WTC11 (cell line): ENCODE results near the gene CTDSP2. TPM values are rescaled to one million over a fixed set of nuclear protein-coding genes. Genes with fewer than 3 reads are reported as not detected.

Experiments used
- ATAC-seq: fragments of 200-7000 bp; cut with Tn5 transposase; 2 replicates; pipeline ENCODE4 v1.10.0; 2021; ENCODE audit warnings: mild to moderate bottlenecking, moderate library complexity
- CTCF ChIA-PET: fragments of 300-600 bp; sonication (Branson Sonifier 250); formaldehyde crosslinking; loops from one replicate; lab custom pipeline; 2021; ENCODE audit warnings: antibody characterized with exemption; lab: Charles Lee
- POLR2A ChIA-PET: fragments of 350-600 bp; sonication (Branson Sonifier 250); formaldehyde crosslinking; loops from one replicate; lab custom pipeline; 2021; ENCODE audit warnings: antibody characterized with exemption; lab: Charles Lee
- DNase-seq: peaks from one replicate; pipeline ENCODE4 v3.0.0; 2021; ENCODE audit warnings: low spot score
- H3K27ac Mint-ChIP-seq: 2 replicates; pipeline ENCODE4 v1.8.0; 2021; ENCODE audit warnings: mixed read lengths
- H3K27me3 Mint-ChIP-seq: 2 replicates; pipeline ENCODE4 v1.8.0; 2021; ENCODE audit warnings: low read depth, mild to moderate bottlenecking, moderate library complexity, mixed read lengths
- H3K36me3 Mint-ChIP-seq: 2 replicates; pipeline ENCODE4 v1.8.0; 2021; ENCODE audit warnings: mixed read lengths
- H3K4me1 Mint-ChIP-seq: 2 replicates; pipeline ENCODE4 v1.8.0; 2022; ENCODE audit warnings: mixed read lengths
- H3K4me3 Mint-ChIP-seq: 2 replicates; pipeline ENCODE4 v1.8.0; 2021; ENCODE audit warnings: mild to moderate bottlenecking, moderate library complexity, mixed read lengths
- H3K9me3 Mint-ChIP-seq: 2 replicates; pipeline ENCODE4 v1.8.0; 2021; ENCODE audit warnings: mixed read lengths
- ATF2 ChIP-seq: sonication (generic); formaldehyde crosslinking; IDR thresholded peaks from 2 replicates; pipeline ENCODE4 v1.8.1; 2022; ENCODE audit warnings: low read depth, missing genetic modification reagents, borderline replicate concordance
- ATF3 ChIP-seq: sonication (generic); formaldehyde crosslinking; conservative IDR thresholded peaks from 2 replicates; pipeline ENCODE4 v1.8.1; 2022; ENCODE audit warnings: mild to moderate bottlenecking, missing genetic modification reagents
- CBFB ChIP-seq: sonication (generic); formaldehyde crosslinking; IDR thresholded peaks from 2 replicates; pipeline ENCODE4 v1.8.1; 2022; ENCODE audit warnings: mild to moderate bottlenecking, low read depth, missing genetic modification reagents
- CREB1 ChIP-seq: sonication (generic); formaldehyde crosslinking; IDR thresholded peaks from 2 replicates; pipeline ENCODE4 v1.8.0; 2023; ENCODE audit warnings: mild to moderate bottlenecking, missing genetic modification reagents
- EMX1 ChIP-seq: fragments of 250-450 bp; sonication (Bioruptor Pico); IDR thresholded peaks from 2 replicates; pipeline ENCODE4 v1.8.0; 2021; ENCODE audit warnings: mild to moderate bottlenecking
- GABPB1 ChIP-seq: sonication (generic); formaldehyde crosslinking; IDR thresholded peaks from 2 replicates; pipeline ENCODE4 v1.8.1; 2023; ENCODE audit warnings: mild to moderate bottlenecking, missing genetic modification reagents
- GRHL2 ChIP-seq: fragments of 250-450 bp; sonication (Bioruptor Pico); IDR thresholded peaks from 2 replicates; pipeline ENCODE4 v1.8.0; 2022; ENCODE audit warnings: mild to moderate bottlenecking, moderate library complexity; ENCODE audit not compliant: insufficient replicate concordance, severe bottlenecking
- NFATC4 ChIP-seq: fragments of 250-450 bp; sonication (Bioruptor Pico); IDR thresholded peaks from 2 replicates; pipeline ENCODE4 v1.9.0; 2021; ENCODE audit warnings: mild to moderate bottlenecking
- NR1H2 ChIP-seq: sonication (generic); formaldehyde crosslinking; IDR thresholded peaks from 2 replicates; pipeline ENCODE4 v1.9.0; 2021; ENCODE audit warnings: mild to moderate bottlenecking, moderate library complexity, missing genetic modification reagents
- NR3C1 ChIP-seq: sonication (generic); formaldehyde crosslinking; conservative IDR thresholded peaks from 2 replicates; pipeline ENCODE4 v1.8.1; 2023; ENCODE audit warnings: low read depth, mild to moderate bottlenecking, missing genetic modification reagents
- RORB ChIP-seq: fragments of 250-450 bp; sonication (Bioruptor Pico); IDR thresholded peaks from 2 replicates; pipeline ENCODE4 v1.9.0; 2021; ENCODE audit warnings: mild to moderate bottlenecking
- STAT6 ChIP-seq: sonication (generic); formaldehyde crosslinking; conservative IDR thresholded peaks from 2 replicates; pipeline ENCODE4 v1.8.1; 2023; ENCODE audit warnings: mild to moderate bottlenecking, low read depth, missing genetic modification reagents, moderate library complexity
- TCF7 ChIP-seq: sonication (generic); formaldehyde crosslinking; IDR thresholded peaks from 2 replicates; pipeline ENCODE4 v1.8.0; 2022; ENCODE audit warnings: mild to moderate bottlenecking, low read depth, missing genetic modification reagents, moderate library complexity
- ZNF263 ChIP-seq: sonication (generic); formaldehyde crosslinking; IDR thresholded peaks from 2 replicates; pipeline ENCODE4 v1.8.1; 2022; ENCODE audit warnings: low read depth, mild to moderate bottlenecking, moderate library complexity, missing genetic modification reagents
- ZNF425 ChIP-seq: fragments of 250-450 bp; sonication (Bioruptor Pico); conservative IDR thresholded peaks from 2 replicates; pipeline ENCODE4 v1.9.0; 2021; ENCODE audit warnings: mild to moderate bottlenecking
- ZNF671 ChIP-seq: fragments of 250-450 bp; sonication (Bioruptor Pico); IDR thresholded peaks from 2 replicates; pipeline ENCODE4 v1.8.0; 2021; ENCODE audit warnings: mild to moderate bottlenecking
- total RNA-seq: library from RNA; stranded (reverse); gene quantifications from 3 replicates; pipeline ENCODE4 v1.2.3, GENCODE V29; 2021
- TF ChIP-seq, protein P1 (sequence below): sonication (generic); formaldehyde crosslinking; IDR thresholded peaks from 2 replicates; pipeline ENCODE4 v1.8.0; 2023; ENCODE audit warnings: missing genetic modification reagents
- TF ChIP-seq, protein P2 (sequence below): fragments of 250-450 bp; sonication (Bioruptor Pico); IDR thresholded peaks from 2 replicates; pipeline ENCODE4 v1.9.0; 2021; ENCODE audit warnings: mild to moderate bottlenecking, borderline replicate concordance
- TF ChIP-seq, protein P3 (sequence below): fragments of 200-600 bp; IDR thresholded peaks from 2 replicates; pipeline ENCODE4 v1.8.0; 2022; ENCODE audit warnings: antibody characterized with exemption
- TF ChIP-seq, protein P4 (sequence below): sonication (generic); formaldehyde crosslinking; IDR thresholded peaks from 2 replicates; pipeline ENCODE4 v1.8.0; 2022; ENCODE audit warnings: mild to moderate bottlenecking, missing genetic modification reagents

CTDSP2 gene
- total RNA-seq, 1 experiment from 2014 or later, result 122 TPM

DNA sequence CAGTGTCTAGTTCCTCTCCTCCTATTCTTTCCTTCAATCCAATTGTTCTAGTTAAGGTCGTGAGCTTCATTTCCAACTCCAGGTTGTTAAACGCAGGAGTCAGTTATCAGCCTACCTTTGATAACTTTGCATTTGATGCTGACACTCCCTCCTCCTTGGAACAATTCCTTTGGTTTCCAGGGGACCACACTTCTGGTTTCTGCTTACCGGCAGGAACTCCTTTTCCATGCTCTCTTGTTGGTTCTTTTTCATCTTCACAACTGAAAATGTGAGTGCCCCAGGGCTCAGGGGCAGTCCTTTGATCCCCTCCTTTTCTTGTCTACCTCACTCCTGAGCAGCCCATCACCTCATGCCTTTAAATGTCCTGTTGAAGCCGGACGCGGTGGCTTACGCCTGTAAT, 69.2 kb downstream of the CTDSP2 start:
- no peaks in the 10 kb centered on the region for H3K36me3 Mint-ChIP-seq
- H3K4me1 Mint-ChIP-seq, result peaks cover 2% of the 10 kb centered on the region; the same call in 1 of the 2 replicates
- TF ChIP-seq ATF3 (CRISPR knock-in tag), result no peak
- TF ChIP-seq, protein P1, sequence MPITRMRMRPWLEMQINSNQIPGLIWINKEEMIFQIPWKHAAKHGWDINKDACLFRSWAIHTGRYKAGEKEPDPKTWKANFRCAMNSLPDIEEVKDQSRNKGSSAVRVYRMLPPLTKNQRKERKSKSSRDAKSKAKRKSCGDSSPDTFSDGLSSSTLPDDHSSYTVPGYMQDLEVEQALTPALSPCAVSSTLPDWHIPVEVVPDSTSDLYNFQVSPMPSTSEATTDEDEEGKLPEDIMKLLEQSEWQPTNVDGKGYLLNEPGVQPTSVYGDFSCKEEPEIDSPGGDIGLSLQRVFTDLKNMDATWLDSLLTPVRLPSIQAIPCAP, result no peak
- TF ChIP-seq, protein P2, sequence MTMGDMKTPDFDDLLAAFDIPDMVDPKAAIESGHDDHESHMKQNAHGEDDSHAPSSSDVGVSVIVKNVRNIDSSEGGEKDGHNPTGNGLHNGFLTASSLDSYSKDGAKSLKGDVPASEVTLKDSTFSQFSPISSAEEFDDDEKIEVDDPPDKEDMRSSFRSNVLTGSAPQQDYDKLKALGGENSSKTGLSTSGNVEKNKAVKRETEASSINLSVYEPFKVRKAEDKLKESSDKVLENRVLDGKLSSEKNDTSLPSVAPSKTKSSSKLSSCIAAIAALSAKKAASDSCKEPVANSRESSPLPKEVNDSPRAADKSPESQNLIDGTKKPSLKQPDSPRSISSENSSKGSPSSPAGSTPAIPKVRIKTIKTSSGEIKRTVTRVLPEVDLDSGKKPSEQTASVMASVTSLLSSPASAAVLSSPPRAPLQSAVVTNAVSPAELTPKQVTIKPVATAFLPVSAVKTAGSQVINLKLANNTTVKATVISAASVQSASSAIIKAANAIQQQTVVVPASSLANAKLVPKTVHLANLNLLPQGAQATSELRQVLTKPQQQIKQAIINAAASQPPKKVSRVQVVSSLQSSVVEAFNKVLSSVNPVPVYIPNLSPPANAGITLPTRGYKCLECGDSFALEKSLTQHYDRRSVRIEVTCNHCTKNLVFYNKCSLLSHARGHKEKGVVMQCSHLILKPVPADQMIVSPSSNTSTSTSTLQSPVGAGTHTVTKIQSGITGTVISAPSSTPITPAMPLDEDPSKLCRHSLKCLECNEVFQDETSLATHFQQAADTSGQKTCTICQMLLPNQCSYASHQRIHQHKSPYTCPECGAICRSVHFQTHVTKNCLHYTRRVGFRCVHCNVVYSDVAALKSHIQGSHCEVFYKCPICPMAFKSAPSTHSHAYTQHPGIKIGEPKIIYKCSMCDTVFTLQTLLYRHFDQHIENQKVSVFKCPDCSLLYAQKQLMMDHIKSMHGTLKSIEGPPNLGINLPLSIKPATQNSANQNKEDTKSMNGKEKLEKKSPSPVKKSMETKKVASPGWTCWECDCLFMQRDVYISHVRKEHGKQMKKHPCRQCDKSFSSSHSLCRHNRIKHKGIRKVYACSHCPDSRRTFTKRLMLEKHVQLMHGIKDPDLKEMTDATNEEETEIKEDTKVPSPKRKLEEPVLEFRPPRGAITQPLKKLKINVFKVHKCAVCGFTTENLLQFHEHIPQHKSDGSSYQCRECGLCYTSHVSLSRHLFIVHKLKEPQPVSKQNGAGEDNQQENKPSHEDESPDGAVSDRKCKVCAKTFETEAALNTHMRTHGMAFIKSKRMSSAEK, result no peak
- no peak for TF ChIP-seq CREB1 (CRISPR knock-in tag)
- no peak for TF ChIP-seq NR1H2 (CRISPR knock-in tag)
- TF ChIP-seq GABPB1 (CRISPR knock-in tag), result no peak
- TF ChIP-seq GRHL2 (CRISPR knock-in tag), result no peak
- TF ChIP-seq NR3C1 (CRISPR knock-in tag), result no peak
- no peak for TF ChIP-seq ZNF263 (CRISPR knock-in tag)
- no peak for TF ChIP-seq EMX1
- TF ChIP-seq ZNF671 (CRISPR knock-in tag), result no peak
- TF ChIP-seq CBFB (CRISPR knock-in tag), result no peak
- TF ChIP-seq NFATC4 (CRISPR knock-in tag), result no peak
- TF ChIP-seq, protein P3, sequence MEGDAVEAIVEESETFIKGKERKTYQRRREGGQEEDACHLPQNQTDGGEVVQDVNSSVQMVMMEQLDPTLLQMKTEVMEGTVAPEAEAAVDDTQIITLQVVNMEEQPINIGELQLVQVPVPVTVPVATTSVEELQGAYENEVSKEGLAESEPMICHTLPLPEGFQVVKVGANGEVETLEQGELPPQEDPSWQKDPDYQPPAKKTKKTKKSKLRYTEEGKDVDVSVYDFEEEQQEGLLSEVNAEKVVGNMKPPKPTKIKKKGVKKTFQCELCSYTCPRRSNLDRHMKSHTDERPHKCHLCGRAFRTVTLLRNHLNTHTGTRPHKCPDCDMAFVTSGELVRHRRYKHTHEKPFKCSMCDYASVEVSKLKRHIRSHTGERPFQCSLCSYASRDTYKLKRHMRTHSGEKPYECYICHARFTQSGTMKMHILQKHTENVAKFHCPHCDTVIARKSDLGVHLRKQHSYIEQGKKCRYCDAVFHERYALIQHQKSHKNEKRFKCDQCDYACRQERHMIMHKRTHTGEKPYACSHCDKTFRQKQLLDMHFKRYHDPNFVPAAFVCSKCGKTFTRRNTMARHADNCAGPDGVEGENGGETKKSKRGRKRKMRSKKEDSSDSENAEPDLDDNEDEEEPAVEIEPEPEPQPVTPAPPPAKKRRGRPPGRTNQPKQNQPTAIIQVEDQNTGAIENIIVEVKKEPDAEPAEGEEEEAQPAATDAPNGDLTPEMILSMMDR, result no peak
- no peak for TF ChIP-seq STAT6 (CRISPR knock-in tag)
- TF ChIP-seq TCF7 (CRISPR knock-in tag), result no peak
- TF ChIP-seq ATF2 (CRISPR knock-in tag), result no peak
- TF ChIP-seq, protein P4, sequence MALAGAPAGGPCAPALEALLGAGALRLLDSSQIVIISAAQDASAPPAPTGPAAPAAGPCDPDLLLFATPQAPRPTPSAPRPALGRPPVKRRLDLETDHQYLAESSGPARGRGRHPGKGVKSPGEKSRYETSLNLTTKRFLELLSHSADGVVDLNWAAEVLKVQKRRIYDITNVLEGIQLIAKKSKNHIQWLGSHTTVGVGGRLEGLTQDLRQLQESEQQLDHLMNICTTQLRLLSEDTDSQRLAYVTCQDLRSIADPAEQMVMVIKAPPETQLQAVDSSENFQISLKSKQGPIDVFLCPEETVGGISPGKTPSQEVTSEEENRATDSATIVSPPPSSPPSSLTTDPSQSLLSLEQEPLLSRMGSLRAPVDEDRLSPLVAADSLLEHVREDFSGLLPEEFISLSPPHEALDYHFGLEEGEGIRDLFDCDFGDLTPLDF, result no peak
- TF ChIP-seq ZNF425, result no peak
- TF ChIP-seq RORB (CRISPR knock-in tag), result no peak
- TF ChIP-seq, all 79 proteins: peak for 0
- Mint-ChIP-seq H3K27ac (no peak overlapping the region), H3K27me3 (peaks cover 16% of the 10 kb centered on the region), H3K4me3 (no peak overlapping the region), H3K9me3 (no peaks in the 10 kb centered on the region)
- DNase-seq, result no peak
- CTCF ChIA-PET, result interaction anchor here (0.7 kb wide), 1 partner anchor 20 kb away, joined by 3 read pairs; no protein-coding TSS in a partner anchor
- no peak for ATAC-seq
- POLR2A ChIA-PET, result no interaction called here
